GM21390 (cell line): Measurements from ENCODE around the gene CCDC160.
A peak's percentile ranks its signal among the peaks of the same experiment; 100 is the strongest.
"Not testable (repeated sequence)": the region's sequence is repeated elsewhere in the genome, so short reads cannot be mapped to it uniquely, and the experiment has no call there.

Source experiments
- ATAC-seq: cut with Tn5 transposase; IDR thresholded peaks from one replicate; pipeline ENCODE4 v1.9.1; 2021; ENCODE audit not compliant: unreplicated experiment

Gene CCDC160

GRCh38 chrX:134236626-134237614 lies at the start of gene CCDC160:
CCDC160 (plus strand) TSS chrX:134237182; CDS start chrX:134244801, 7,619 bp downstream.
- ATAC-seq, result peak; percentile 51

GRCh38 chrX:134191281-134191680 lies 45.7 kb upstream of the CCDC160 start:
- ATAC-seq, result no peak

- no peak for ATAC-seq
These were observed 42.1 kb upstream of the CCDC160 start for GRCh38 chrX:134194915-134195314.

- ATAC-seq, result no peak
These were observed 34.4 kb upstream of the CCDC160 start for GRCh38 chrX:134202561-134202960.

- ATAC-seq, result no peak
These were observed 30.8 kb upstream of the CCDC160 start for GRCh38 chrX:134206221-134206620.

- no peak for ATAC-seq
These were observed 26.5 kb upstream of the CCDC160 start for GRCh38 chrX:134210465-134210864.

GRCh38 chrX:134235236-134235635 lies 1.7 kb upstream of the CCDC160 start:
- ATAC-seq, result no peak

- ATAC-seq, result not testable (repeated sequence)
These were observed 1.2 kb downstream of the CCDC160 start for GRCh38 chrX:134238144-134238543.

GRCh38 chrX:134239016-134239415 lies 2.0 kb downstream of the CCDC160 start:
- ATAC-seq, result no peak

GRCh38 chrX:134240209-134240608 lies 3.2 kb downstream of the CCDC160 start:
- ATAC-seq, result no peak

- ATAC-seq, result no peak
These were observed 5.1 kb downstream of the CCDC160 start for GRCh38 chrX:134241960-134242619.

GRCh38 chrX:134244043-134244442 lies 7.1 kb downstream of the CCDC160 start:
- no peak for ATAC-seq

- ATAC-seq, result no peak
These were observed 9.3 kb downstream of the CCDC160 start for GRCh38 chrX:134246282-134246681.

GRCh38 chrX:134247492-134247891 lies 10.5 kb downstream of the CCDC160 start:
- no peak for ATAC-seq

- ATAC-seq, result no peak
These were observed 12.3 kb downstream of the CCDC160 start for GRCh38 chrX:134249241-134249640.

- ATAC-seq, result no peak
These were observed 14.3 kb downstream of the CCDC160 start for GRCh38 chrX:134251241-134251640.

- ATAC-seq, result no peak
These were observed 17.5 kb downstream of the CCDC160 start for GRCh38 chrX:134254511-134254910.

GRCh38 chrX:134255555-134255954 lies 18.6 kb downstream of the CCDC160 start:
- ATAC-seq, result no peak

- no peak for ATAC-seq
These were observed 19.7 kb downstream of the CCDC160 start for GRCh38 chrX:134256684-134257083.

- no peak for ATAC-seq
These were observed 21.2 kb downstream of the CCDC160 start for GRCh38 chrX:134258202-134258601.

GRCh38 chrX:134285934-134286333 lies 49.0 kb downstream of the CCDC160 start:
- not testable (repeated sequence) for ATAC-seq

- ATAC-seq, result no peak
These were observed 50.4 kb downstream of the CCDC160 start for GRCh38 chrX:134287346-134287745.
